Measurements from ENCODE around the gene FRY. TPM values are rescaled to one million over a fixed set of nuclear protein-coding genes. Genes with fewer than 3 reads are reported as not detected.

FRY gene
- total RNA-seq, 1 donor from 2014 or later: 38.8 TPM

DNA sequence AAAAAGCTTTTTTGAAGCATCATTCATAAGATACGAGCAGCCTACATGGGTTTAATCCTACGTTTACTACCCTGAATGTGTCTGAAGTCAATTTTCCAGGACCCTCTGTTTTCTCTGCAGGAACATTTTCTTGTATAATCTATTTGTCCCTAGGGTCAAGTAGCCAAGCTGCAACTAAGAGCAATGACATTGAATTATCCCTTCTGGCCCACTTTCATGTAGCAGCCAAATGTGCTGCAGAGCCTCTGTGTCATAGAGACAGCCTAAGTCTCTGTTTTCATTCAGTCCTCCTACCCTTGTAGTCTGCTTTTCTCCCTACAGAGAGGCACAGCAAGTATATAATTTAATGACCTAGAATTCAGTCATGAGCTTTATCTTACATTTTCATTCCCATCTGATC lies 201.5 kb downstream of the FRY start:
- H3K9me3 Mint-ChIP-seq (ENCODE audit: low read depth): peaks cover 4% of the 10 kb centered on the region
- peaks cover 46% of the 10 kb centered on the region for H3K36me3 Mint-ChIP-seq (ENCODE audit: low read depth)
- H3K4me3 Mint-ChIP-seq (ENCODE audit: unreplicated experiment): no peak overlapping the region
- DNase-seq (ENCODE audit: low spot score): no peak
- H3K27ac Mint-ChIP-seq (ENCODE audit: unreplicated experiment): no peak overlapping the region
- H3K4me1 Mint-ChIP-seq (ENCODE audit: low read depth): peaks cover 5% of the 10 kb centered on the region
- TF ChIP-seq, protein P1, sequence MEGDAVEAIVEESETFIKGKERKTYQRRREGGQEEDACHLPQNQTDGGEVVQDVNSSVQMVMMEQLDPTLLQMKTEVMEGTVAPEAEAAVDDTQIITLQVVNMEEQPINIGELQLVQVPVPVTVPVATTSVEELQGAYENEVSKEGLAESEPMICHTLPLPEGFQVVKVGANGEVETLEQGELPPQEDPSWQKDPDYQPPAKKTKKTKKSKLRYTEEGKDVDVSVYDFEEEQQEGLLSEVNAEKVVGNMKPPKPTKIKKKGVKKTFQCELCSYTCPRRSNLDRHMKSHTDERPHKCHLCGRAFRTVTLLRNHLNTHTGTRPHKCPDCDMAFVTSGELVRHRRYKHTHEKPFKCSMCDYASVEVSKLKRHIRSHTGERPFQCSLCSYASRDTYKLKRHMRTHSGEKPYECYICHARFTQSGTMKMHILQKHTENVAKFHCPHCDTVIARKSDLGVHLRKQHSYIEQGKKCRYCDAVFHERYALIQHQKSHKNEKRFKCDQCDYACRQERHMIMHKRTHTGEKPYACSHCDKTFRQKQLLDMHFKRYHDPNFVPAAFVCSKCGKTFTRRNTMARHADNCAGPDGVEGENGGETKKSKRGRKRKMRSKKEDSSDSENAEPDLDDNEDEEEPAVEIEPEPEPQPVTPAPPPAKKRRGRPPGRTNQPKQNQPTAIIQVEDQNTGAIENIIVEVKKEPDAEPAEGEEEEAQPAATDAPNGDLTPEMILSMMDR (IDR thresholded peaks at IDR 0.05): no peak
- no peaks in the 10 kb centered on the region for H3K27me3 Mint-ChIP-seq (ENCODE audit: low read depth)

DNA sequence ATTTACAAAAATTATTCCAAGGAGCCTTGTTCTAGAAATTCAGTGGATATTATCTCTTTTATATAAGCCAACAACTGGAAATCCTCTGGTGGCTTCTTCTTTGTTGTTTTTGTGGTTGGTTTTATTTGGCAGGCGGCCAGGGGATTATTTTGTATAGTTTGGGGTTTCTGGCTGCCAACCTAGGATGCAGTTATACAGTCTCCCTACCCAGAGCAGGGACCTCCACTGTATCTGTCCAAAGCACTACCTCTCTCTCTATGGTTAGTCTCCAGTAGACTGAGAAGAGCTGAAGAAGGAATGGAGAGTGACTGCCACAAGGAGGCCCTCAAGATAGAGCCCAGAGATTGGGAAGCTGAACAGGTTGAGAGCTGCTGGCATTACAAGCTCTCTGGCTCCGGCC lies 203.3 kb downstream of the FRY start:
- H3K36me3 Mint-ChIP-seq (ENCODE audit: low read depth): peaks cover 43% of the 10 kb centered on the region
- H3K27ac Mint-ChIP-seq (ENCODE audit: unreplicated experiment): no peak overlapping the region
- no peak for DNase-seq (ENCODE audit: low spot score)
- TF ChIP-seq, protein P1 (IDR thresholded peaks at IDR 0.05): no peak
- peaks cover 5% of the 10 kb centered on the region for H3K4me1 Mint-ChIP-seq (ENCODE audit: low read depth)
- no peak overlapping the region for H3K4me3 Mint-ChIP-seq (ENCODE audit: unreplicated experiment)
- no peaks in the 10 kb centered on the region for H3K27me3 Mint-ChIP-seq (ENCODE audit: low read depth)
- H3K9me3 Mint-ChIP-seq (ENCODE audit: low read depth): peaks cover 4% of the 10 kb centered on the region

DNA sequence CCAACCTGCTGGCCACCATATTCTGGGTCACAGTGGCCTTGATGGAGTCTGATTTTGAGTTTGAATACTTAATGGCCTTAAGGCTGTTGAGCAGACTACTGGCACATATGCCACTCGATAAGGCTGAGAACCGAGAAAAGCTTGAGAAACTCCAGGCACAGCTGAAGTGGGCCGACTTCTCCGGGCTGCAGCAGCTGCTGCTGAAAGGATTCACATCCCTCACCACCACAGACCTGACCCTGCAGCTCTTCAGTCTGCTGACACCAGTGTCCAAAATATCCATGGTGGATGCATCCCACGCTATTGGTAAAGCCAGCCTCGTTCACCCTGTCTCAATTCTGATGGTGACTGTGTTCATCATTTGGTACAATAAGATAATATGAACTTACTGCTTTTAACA lies 206.1 kb downstream of the FRY start:
- no peak for DNase-seq (ENCODE audit: low spot score)
- Mint-ChIP-seq H3K27ac (ENCODE audit: unreplicated experiment) (no peak overlapping the region), H3K27me3 (ENCODE audit: low read depth) (no peaks in the 10 kb centered on the region), H3K4me3 (ENCODE audit: unreplicated experiment) (no peak overlapping the region), H3K9me3 (ENCODE audit: low read depth) (peaks cover 4% of the 10 kb centered on the region), H3K36me3 (ENCODE audit: low read depth) (peaks cover 36% of the 10 kb centered on the region), H3K4me1 (ENCODE audit: low read depth) (peaks cover 5% of the 10 kb centered on the region)
- TF ChIP-seq, protein P1 (IDR thresholded peaks at IDR 0.05): no peak

DNA sequence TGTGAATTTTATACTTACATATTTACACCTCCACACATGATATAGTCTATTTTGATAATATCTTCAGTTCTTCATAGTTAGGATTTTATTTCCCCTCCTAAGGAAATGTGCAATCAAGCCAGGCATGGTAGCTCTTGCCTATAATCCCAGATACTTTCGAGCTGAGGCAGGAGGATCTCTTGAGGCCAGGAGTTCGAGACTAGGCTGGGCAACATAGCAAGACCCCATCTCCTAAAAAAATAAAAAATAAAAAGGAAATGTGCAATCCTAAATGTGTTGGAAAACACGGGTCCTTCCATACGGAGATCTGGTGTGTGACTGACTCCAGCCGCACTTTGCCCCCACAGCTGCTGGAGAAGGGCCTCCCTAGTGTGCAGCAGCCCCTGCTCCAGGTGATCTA lies 212.1 kb downstream of the FRY start:
- DNase-seq (ENCODE audit: low spot score): no peak
- H3K9me3 Mint-ChIP-seq (ENCODE audit: low read depth): no peaks in the 10 kb centered on the region
- H3K27ac Mint-ChIP-seq (ENCODE audit: unreplicated experiment): no peak overlapping the region
- no peaks in the 10 kb centered on the region for H3K27me3 Mint-ChIP-seq (ENCODE audit: low read depth)
- peaks cover 23% of the 10 kb centered on the region for H3K36me3 Mint-ChIP-seq (ENCODE audit: low read depth)
- H3K4me1 Mint-ChIP-seq (ENCODE audit: low read depth): peaks cover 18% of the 10 kb centered on the region
- TF ChIP-seq, protein P1 (IDR thresholded peaks at IDR 0.05): no peak
- H3K4me3 Mint-ChIP-seq (ENCODE audit: unreplicated experiment): no peak overlapping the region

DNA sequence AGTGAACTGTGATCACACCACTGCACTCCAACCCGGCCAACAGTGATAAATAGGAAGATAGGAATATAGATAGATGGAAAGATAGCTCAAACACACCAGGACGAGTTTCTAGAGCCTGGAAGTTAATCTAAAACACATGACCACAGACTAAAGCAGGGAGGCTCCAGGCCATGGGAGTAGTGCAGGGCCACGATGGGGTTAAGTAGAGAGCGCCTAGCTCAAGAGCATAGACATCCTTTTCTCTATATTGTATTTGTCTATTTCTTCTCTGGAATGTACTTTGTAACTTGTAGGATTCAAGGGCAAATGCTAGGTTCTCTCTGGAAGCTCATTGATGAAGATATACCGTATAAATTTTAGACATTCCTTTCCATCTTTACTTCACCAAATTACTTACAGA lies 214.0 kb downstream of the FRY start:
- DNase-seq (ENCODE audit: low spot score): no peak
- Mint-ChIP-seq H3K4me1 (ENCODE audit: low read depth) (peaks cover 18% of the 10 kb centered on the region), H3K9me3 (ENCODE audit: low read depth) (no peaks in the 10 kb centered on the region), H3K36me3 (ENCODE audit: low read depth) (peaks cover 27% of the 10 kb centered on the region), H3K27ac (ENCODE audit: unreplicated experiment) (no peak overlapping the region), H3K27me3 (ENCODE audit: low read depth) (no peaks in the 10 kb centered on the region), H3K4me3 (ENCODE audit: unreplicated experiment) (no peak overlapping the region)
- TF ChIP-seq, protein P1 (IDR thresholded peaks at IDR 0.05): no peak

All from chondrocyte (in vitro differentiated cells).